Activated B cell treated with CpG ODN at 0.5 μM for 24 hours (primary cell): ENCODE data around the gene FBN2. TPM values are rescaled to one million over a fixed set of nuclear protein-coding genes. Genes with fewer than 3 reads are reported as not detected.

Experiments used
- ATAC-seq: fragments of 200-7000 bp; cut with Tn5 transposase; one replicate; pipeline ENCODE4 v1.10.0; 2021; ENCODE audit warnings: low read depth, mild to moderate bottlenecking, moderate library complexity
- CTCF ChIA-PET: fragments of 350-600 bp; sonication (Branson Sonifier 250); formaldehyde crosslinking; loops from one replicate; lab custom pipeline; 2021; ENCODE audit warnings: antibody characterized with exemption; lab: Charles Lee
- POLR2A ChIA-PET: fragments of 350-600 bp; sonication (Branson Sonifier 250); formaldehyde crosslinking; loops from one replicate; lab custom pipeline; 2021; ENCODE audit warnings: antibody characterized with exemption; lab: Charles Lee
- DNase-seq: peaks from one replicate; pipeline ENCODE4 v3.0.0; 2022
- H3K27ac Mint-ChIP-seq: one replicate; pipeline ENCODE4 v1.8.0; 2020; ENCODE audit warnings: mixed read lengths
- H3K27me3 Mint-ChIP-seq: one replicate; pipeline ENCODE4 v1.8.0; 2021; ENCODE audit warnings: mixed read lengths
- H3K36me3 Mint-ChIP-seq: one replicate; pipeline ENCODE4 v1.8.0; 2021; ENCODE audit warnings: low read depth, mixed read lengths
- H3K4me1 Mint-ChIP-seq: one replicate; pipeline ENCODE4 v1.8.0; 2021; ENCODE audit warnings: mixed read lengths
- H3K4me3 Mint-ChIP-seq: one replicate; pipeline ENCODE4 v1.8.0; 2020; ENCODE audit warnings: mild to moderate bottlenecking, mixed read lengths
- H3K9me3 Mint-ChIP-seq: one replicate; pipeline ENCODE4 v1.8.0; 2020; ENCODE audit warnings: mixed read lengths
- intact Hi-C: fragments of 100-400 bp; cut with micrococcal nuclease; formaldehyde crosslinking; loops from one replicate; pipeline ENCODE4 v1.15.1; 2024
- total RNA-seq: library from RNA; stranded (reverse); gene quantifications from 2 replicates; pipeline ENCODE4 v1.2.3, GENCODE V29; 2022
- TF ChIP-seq, protein P1 (sequence below): fragments of 200-600 bp; IDR thresholded peaks from one replicate; pipeline ENCODE4 v1.8.0; 2022; ENCODE audit warnings: antibody characterized with exemption, mild to moderate bottlenecking

The FBN2 gene
- total RNA-seq, 1 donor from 2014 or later, result not detected

DNA sequence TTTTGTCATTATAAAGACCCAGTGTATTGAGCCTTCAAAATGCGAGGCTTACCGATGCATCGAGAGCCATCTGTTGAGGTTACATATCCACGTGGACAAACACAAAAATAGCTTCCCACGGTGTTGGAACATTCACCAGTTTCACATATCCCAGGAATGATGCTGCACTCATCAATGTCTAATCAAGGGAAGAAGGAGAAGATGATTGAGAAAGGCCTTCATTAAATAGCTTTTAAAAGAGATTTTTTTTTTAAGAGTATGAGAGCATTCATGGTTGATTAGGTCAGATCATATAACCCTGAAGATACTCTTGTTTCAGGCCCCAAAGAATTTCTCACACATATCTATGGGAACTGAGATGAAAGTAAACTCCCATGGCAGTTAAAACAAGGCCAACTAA lies 129.4 kb downstream of the FBN2 start:
- no peak overlapping the region for H3K4me3 Mint-ChIP-seq
- H3K36me3 Mint-ChIP-seq, result no peaks in the 10 kb centered on the region
- POLR2A ChIA-PET, result no interaction called here
- no peaks in the 10 kb centered on the region for H3K9me3 Mint-ChIP-seq
- intact Hi-C loops, result no loop called here
- TF ChIP-seq, protein P1, sequence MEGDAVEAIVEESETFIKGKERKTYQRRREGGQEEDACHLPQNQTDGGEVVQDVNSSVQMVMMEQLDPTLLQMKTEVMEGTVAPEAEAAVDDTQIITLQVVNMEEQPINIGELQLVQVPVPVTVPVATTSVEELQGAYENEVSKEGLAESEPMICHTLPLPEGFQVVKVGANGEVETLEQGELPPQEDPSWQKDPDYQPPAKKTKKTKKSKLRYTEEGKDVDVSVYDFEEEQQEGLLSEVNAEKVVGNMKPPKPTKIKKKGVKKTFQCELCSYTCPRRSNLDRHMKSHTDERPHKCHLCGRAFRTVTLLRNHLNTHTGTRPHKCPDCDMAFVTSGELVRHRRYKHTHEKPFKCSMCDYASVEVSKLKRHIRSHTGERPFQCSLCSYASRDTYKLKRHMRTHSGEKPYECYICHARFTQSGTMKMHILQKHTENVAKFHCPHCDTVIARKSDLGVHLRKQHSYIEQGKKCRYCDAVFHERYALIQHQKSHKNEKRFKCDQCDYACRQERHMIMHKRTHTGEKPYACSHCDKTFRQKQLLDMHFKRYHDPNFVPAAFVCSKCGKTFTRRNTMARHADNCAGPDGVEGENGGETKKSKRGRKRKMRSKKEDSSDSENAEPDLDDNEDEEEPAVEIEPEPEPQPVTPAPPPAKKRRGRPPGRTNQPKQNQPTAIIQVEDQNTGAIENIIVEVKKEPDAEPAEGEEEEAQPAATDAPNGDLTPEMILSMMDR, result no peak
- ATAC-seq (no peak), DNase-seq (no peak)
- CTCF ChIA-PET, result no interaction called here
- no peaks in the 10 kb centered on the region for H3K27me3 Mint-ChIP-seq
- no peaks in the 10 kb centered on the region for H3K4me1 Mint-ChIP-seq
- H3K27ac Mint-ChIP-seq, result no peak overlapping the region

DNA sequence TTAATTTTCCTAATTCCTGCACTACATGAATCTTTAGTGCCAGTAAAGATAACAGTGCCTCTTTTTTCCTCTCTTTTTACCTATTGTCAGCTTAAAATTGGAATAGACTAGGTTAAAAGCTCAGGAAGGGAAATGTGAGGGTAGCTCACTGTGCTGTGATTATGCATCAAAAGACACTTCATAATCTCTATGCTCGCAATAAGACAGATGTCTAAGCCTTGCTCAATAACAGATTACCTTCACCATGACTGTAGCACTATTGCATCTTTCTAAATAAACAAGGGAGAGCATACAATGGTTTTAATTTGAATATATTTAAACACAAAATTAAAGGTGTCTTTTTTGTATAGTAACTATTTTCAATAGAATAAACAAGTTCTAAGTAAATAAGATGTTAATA lies 130.1 kb downstream of the FBN2 start:
- Mint-ChIP-seq H3K4me1 (no peaks in the 10 kb centered on the region), H3K4me3 (no peak overlapping the region), H3K9me3 (no peaks in the 10 kb centered on the region), H3K36me3 (no peaks in the 10 kb centered on the region), H3K27me3 (no peaks in the 10 kb centered on the region), H3K27ac (no peak overlapping the region)
- no peak for ATAC-seq
- TF ChIP-seq, protein P1, result no peak
- intact Hi-C loops, result no loop called here
- CTCF ChIA-PET, result no interaction called here
- DNase-seq, result no peak
- POLR2A ChIA-PET, result no interaction called here

DNA sequence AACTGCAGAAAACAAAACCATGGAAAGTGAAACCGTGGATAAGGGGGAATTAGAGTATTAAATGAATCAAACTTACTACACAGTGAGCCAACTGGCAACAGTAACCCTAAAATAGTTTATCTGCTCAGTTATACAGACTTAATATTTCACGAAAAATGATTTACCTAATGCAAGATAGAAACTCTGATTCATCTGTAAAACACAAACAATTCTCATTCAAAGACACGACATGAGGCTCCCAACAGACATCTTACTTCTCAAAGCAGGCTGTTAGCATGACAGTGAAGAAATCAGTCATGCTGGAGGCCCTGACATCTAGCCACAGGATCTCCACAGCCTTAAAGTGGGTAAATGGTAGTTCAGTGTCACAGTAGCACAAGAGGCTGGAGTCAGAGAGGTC lies 131.2 kb downstream of the FBN2 start:
- ChIA-PET CTCF (no interaction called here), POLR2A (no interaction called here)
- intact Hi-C loops, result no loop called here
- H3K27ac Mint-ChIP-seq, result no peak overlapping the region
- DNase-seq, result no peak
- no peak overlapping the region for H3K4me3 Mint-ChIP-seq
- TF ChIP-seq, protein P1, result no peak
- no peak for ATAC-seq
- H3K27me3 Mint-ChIP-seq, result no peaks in the 10 kb centered on the region
- no peaks in the 10 kb centered on the region for H3K4me1 Mint-ChIP-seq
- H3K9me3 Mint-ChIP-seq, result no peaks in the 10 kb centered on the region
- H3K36me3 Mint-ChIP-seq, result no peaks in the 10 kb centered on the region

DNA sequence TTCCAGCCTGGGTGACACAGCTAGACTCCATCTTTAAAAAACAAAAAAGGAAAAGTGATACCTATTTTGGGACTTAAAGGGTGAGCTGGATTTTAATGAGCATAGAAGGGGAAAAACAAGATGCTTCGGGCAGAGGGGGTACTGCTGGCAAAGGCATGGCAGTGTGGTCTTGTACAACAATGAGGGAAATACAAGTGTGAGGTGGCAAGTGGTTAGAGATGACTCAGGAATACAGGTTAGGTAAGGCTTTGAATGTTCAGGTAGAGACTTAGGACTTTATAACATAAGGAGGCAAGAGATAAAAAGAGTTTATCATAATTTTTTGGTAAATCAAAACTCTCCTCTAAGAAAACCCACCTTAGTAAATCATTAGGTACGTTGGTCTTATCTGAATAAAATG lies 132.9 kb downstream of the FBN2 start:
- ChIA-PET CTCF (no interaction called here), POLR2A (no interaction called here)
- H3K36me3 Mint-ChIP-seq, result no peaks in the 10 kb centered on the region
- H3K27ac Mint-ChIP-seq, result no peak overlapping the region
- no peak overlapping the region for H3K4me3 Mint-ChIP-seq
- H3K9me3 Mint-ChIP-seq, result no peaks in the 10 kb centered on the region
- TF ChIP-seq, protein P1, result no peak
- intact Hi-C loops, result no loop called here
- no peaks in the 10 kb centered on the region for H3K27me3 Mint-ChIP-seq
- ATAC-seq (no peak), DNase-seq (no peak)
- H3K4me1 Mint-ChIP-seq, result no peaks in the 10 kb centered on the region

DNA sequence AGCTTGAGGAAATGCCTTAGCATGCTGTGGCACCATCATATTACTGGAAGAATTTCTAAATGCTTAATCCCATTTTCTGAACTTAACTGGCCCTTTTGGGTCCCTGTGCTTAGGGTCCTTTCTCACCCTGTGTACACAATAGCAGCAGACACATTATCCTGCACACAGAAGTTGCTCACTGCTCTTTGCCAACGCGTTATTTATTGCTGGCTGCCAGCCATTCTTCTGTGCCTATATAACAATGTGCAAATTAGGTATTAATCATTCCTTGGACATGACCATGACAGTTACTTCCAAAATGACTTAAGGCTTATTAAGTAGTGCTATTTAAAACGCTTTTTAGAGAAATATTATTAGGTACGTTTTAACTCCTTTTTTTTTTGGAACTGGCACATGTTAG lies 134.7 kb downstream of the FBN2 start:
- ATAC-seq (no peak), DNase-seq (no peak)
- intact Hi-C loops, result no loop called here
- Mint-ChIP-seq H3K4me1 (no peaks in the 10 kb centered on the region), H3K27ac (no peak overlapping the region), H3K36me3 (no peaks in the 10 kb centered on the region), H3K27me3 (no peaks in the 10 kb centered on the region), H3K4me3 (no peak overlapping the region), H3K9me3 (peaks cover 4% of the 10 kb centered on the region)
- TF ChIP-seq, protein P1, result no peak
- CTCF ChIA-PET, result no interaction called here
- POLR2A ChIA-PET, result no interaction called here
